IMR-90 (cell line): ENCODE measurements around the gene GDF15. TPM values are rescaled to one million over a fixed set of nuclear protein-coding genes. Genes with fewer than 3 reads are reported as not detected.

Experiments used
- ATAC-seq: fragments of 200-7000 bp; cut with Tn5 transposase; 2 replicates; pipeline ENCODE4 v1.9.1; 2020; ENCODE audit warnings: low read depth, mild to moderate bottlenecking, moderate library complexity
- BruUV-seq: library from RNA; stranded (reverse); fragments of 400-500 nt; replicated peaks from 2 replicates; lab custom pipeline; 2021; lab: Mats Ljungman, UMichigan
- CTCF ChIA-PET: fragments of 300-600 bp; formaldehyde crosslinking; extraction: SDS; loops from one replicate; lab custom pipeline; 2021; ENCODE audit warnings: antibody characterized with exemption; lab: Yijun Ruan, JAX
- POLR2A ChIA-PET: fragments of 300-600 bp; sonication (Branson Sonifier 250); formaldehyde crosslinking; loops from one replicate; lab custom pipeline; 2022; ENCODE audit warnings: antibody characterized with exemption; ENCODE audit not compliant: unreplicated experiment; lab: Charles Lee
- DNase-seq: peaks from one replicate; pipeline ENCODE4 v3.0.0; 2013
- H2AFZ ChIP-seq: replicated peaks from 2 replicates; pipeline ENCODE3; 2013; ENCODE audit warnings: low read length, mild to moderate bottlenecking; ENCODE audit not compliant: poor library complexity
- H2AK5ac ChIP-seq: 2 replicates; pipeline ENCODE4 v1.6.1; 2013; ENCODE audit warnings: low read depth, low read length, inconsistent platforms
- H2AK9ac ChIP-seq: replicated peaks from 2 replicates; pipeline ENCODE3; 2013; ENCODE audit warnings: mild to moderate bottlenecking, low read depth, low read length, moderate library complexity; ENCODE audit not compliant: poor library complexity
- H2BK120ac ChIP-seq: 2 replicates; pipeline ENCODE4 v1.6.1; 2013; ENCODE audit warnings: low read depth, low read length, inconsistent platforms
- H2BK15ac ChIP-seq: 3 replicates; pipeline ENCODE4 v1.6.1; 2013; ENCODE audit warnings: low read depth, low read length, inconsistent platforms
- H2BK20ac ChIP-seq: 2 replicates; pipeline ENCODE4 v1.6.1; 2013; ENCODE audit warnings: low read depth, mild to moderate bottlenecking, inconsistent platforms, low read length, moderate library complexity
- H2BK5ac ChIP-seq: 2 replicates; pipeline ENCODE4 v1.6.1; 2013; ENCODE audit warnings: mild to moderate bottlenecking, low read depth, low read length, inconsistent platforms; ENCODE audit not compliant: poor library complexity, severe bottlenecking
- H3K14ac ChIP-seq: replicated peaks from 2 replicates; pipeline ENCODE4 v1.6.1; 2013; ENCODE audit warnings: low read depth, low read length, inconsistent platforms
- H3K18ac ChIP-seq: 2 replicates; pipeline ENCODE4 v1.6.1; 2013; ENCODE audit warnings: low read depth, low read length, control low read depth
- H3K23ac ChIP-seq: 2 replicates; pipeline ENCODE4 v1.6.1; 2013; ENCODE audit warnings: low read depth, low read length, inconsistent platforms
- H3K27ac ChIP-seq: 2 replicates; pipeline ENCODE4 v1.5.1; 2013; ENCODE audit warnings: mild to moderate bottlenecking, control low read depth, low read length; ENCODE audit not compliant: insufficient read depth
- H3K27me3 ChIP-seq: 2 replicates; pipeline ENCODE4 v1.6.1; 2013; ENCODE audit warnings: low read length; ENCODE audit not compliant: control insufficient read depth, insufficient read depth
- H3K36me3 ChIP-seq: 2 replicates; pipeline ENCODE4 v1.6.1; 2013; ENCODE audit warnings: low read length, mixed read lengths; ENCODE audit not compliant: control insufficient read depth, insufficient read depth
- H3K4ac ChIP-seq: 2 replicates; pipeline ENCODE4 v1.6.1; 2013; ENCODE audit warnings: low read depth, low read length, inconsistent platforms
- H3K4me1 ChIP-seq: 2 replicates; pipeline ENCODE4 v1.6.1; 2013; ENCODE audit warnings: low read length, mixed read lengths; ENCODE audit not compliant: control insufficient read depth, insufficient read depth
- H3K4me2 ChIP-seq: 2 replicates; pipeline ENCODE4 v1.6.1; 2013; ENCODE audit warnings: low read depth, mild to moderate bottlenecking, control low read depth, low read length, moderate library complexity
- H3K4me3 ChIP-seq: 2 replicates; pipeline ENCODE4 v1.5.1; 2013; ENCODE audit warnings: low read depth, mild to moderate bottlenecking, control low read depth, low read length, moderate library complexity; ENCODE audit not compliant: insufficient read depth
- H3K56ac ChIP-seq: 2 replicates; pipeline ENCODE4 v1.6.1; 2013; ENCODE audit warnings: low read length, inconsistent platforms; ENCODE audit not compliant: insufficient read depth; ENCODE audit errors: extremely low read depth
- H3K79me1 ChIP-seq, 2 experiments: 2 replicates each; pipeline ENCODE4 v1.6.1; 2013; ENCODE audit warnings: low read length in 2 of 2, inconsistent platforms in 1 of 2, low read depth in 1 of 2
- H3K9ac ChIP-seq: 2 replicates; pipeline ENCODE4 v1.6.1; 2013; ENCODE audit warnings: low read depth, low read length, control low read depth
- H3K9me1 ChIP-seq: 2 replicates; pipeline ENCODE4 v1.6.1; 2013; ENCODE audit warnings: low read length, inconsistent platforms; ENCODE audit not compliant: insufficient read depth
- H3K9me3 ChIP-seq: 2 replicates; pipeline ENCODE4 v1.6.1; 2013; ENCODE audit warnings: low read length; ENCODE audit not compliant: control insufficient read depth, insufficient read depth
- H4K20me1 ChIP-seq: 2 replicates; pipeline ENCODE4 v1.6.1; 2013; ENCODE audit warnings: low read length, inconsistent platforms; ENCODE audit not compliant: insufficient read depth
- H4K5ac ChIP-seq: 2 replicates; pipeline ENCODE4 v1.6.1; 2013; ENCODE audit warnings: mild to moderate bottlenecking, low read depth, low read length, control low read depth
- H4K8ac ChIP-seq, 2 experiments: 2 replicates each; pipeline ENCODE4 v1.6.1; 2013; ENCODE audit warnings: low read depth in 2 of 2, low read length in 2 of 2, control low read depth in 1 of 2, inconsistent platforms in 1 of 2
- H4K91ac ChIP-seq: 2 replicates; pipeline ENCODE4 v1.6.1; 2013; ENCODE audit warnings: low read depth, low read length, inconsistent platforms; ENCODE audit not compliant: insufficient read depth
- BHLHE40 ChIP-seq: fragments of 150-350 bp; IDR thresholded peaks from 2 replicates; pipeline ENCODE4 v1.6.1; 2016; ENCODE audit warnings: mild to moderate bottlenecking, low read depth, low read length
- RAD21 ChIP-seq: IDR thresholded peaks from 2 replicates; pipeline ENCODE4 v1.6.1; 2012; ENCODE audit warnings: low read length, improper control_type of control experiment
- RFX5 ChIP-seq: IDR thresholded peaks from 2 replicates; pipeline ENCODE4 v1.8.0; 2012; ENCODE audit warnings: low read depth, mild to moderate bottlenecking, low read length, moderate library complexity
- WGBS, 2 experiments: methylation state at CpG; one replicate each; pipeline versions ENCODE4 v1.1.5 to v1.1.7; 2013; ENCODE audit warnings: missing lambda C conversion rate in 2 of 2; ENCODE audit not compliant: insufficient read length in 1 of 2; ENCODE audit errors: extremely low coverage in 2 of 2; 5-methylcytosine and 5-hydroxymethylcytosine counted together
- dilution Hi-C: fragments of 300-500 bp; cut with HindIII; formaldehyde crosslinking; loops from one replicate; pipeline ENCODE4 v1.14.3; 2018; ENCODE audit warnings: low sequenced_read_pairs; ENCODE audit not compliant: unreplicated experiment
- in situ Hi-C: fragments of 300-500 bp; cut with MboI; formaldehyde crosslinking; loops from 3 replicates; pipeline ENCODE4 v1.14.3; 2019; ENCODE audit warnings: low sequenced_read_pairs, inconsistent platforms, mixed read lengths
- intact Hi-C: fragments of 100-400 bp; cut with micrococcal nuclease; formaldehyde crosslinking; loops from 2 replicates; pipeline ENCODE4 v1.10.0; 2022
- polyA plus RNA-seq, 3 experiments: library from polyadenylated mRNA; depleted of rRNA; stranded (reverse); fragments of >200 nt; gene quantifications; 2 replicates each; pipeline ENCODE4 v1.2.3, GENCODE V29; 2012; ENCODE audit warnings: low replicate concordance in 1 of 3
- total RNA-seq: library from RNA; depleted of rRNA; stranded (reverse); fragments of >200 nt; gene quantifications from 2 replicates; pipeline ENCODE4 v1.2.3, GENCODE V29; 2012
- TF ChIP-seq, protein P1 (sequence below): fragments of 150-350 bp; IDR thresholded peaks from 2 replicates; pipeline ENCODE4 v1.6.1; 2017; ENCODE audit warnings: mild to moderate bottlenecking, antibody characterized with exemption, low read length, low read depth

GDF15 gene
- total and polyA plus RNA-seq, 2 of the 4 experiments (the other 2 are of a cell fraction) = 5.6 to 49.8 TPM

DNA sequence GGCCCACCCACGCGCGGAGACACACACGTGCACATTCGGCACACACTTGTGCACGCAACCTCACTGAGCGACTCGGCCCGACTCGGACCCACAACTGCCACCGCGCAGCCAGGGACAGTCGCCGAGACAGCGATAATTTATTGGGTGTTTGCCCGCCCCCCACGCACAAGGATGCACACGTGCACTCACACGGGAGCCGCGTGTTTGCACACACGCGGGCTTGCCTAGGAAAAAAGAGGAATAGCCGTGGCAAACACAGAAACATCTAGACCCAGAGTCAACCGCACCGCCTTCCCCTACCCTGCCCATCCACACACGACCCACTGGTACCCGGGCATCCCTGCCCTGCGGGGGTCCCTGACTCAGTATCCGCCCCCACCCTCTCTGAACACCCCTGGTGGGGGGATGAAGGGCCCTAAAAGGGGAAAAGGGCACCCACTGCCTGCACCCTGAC is 32.1 kb downstream of the GDF15 start:
- Histone ChIP-seq H3K14ac (peak overlapping the region; percentile 79), H2AK9ac (peak overlapping the region; percentile 99), H2BK5ac (peak overlapping the region; percentile 71), H4K91ac (peak overlapping the region; percentile 91), H2AFZ (peak overlapping the region; percentile 97), H3K23ac (peak overlapping the region; percentile 63), H4K5ac (peak overlapping the region; percentile 91), H3K27ac (peak overlapping the region; percentile 90), H3K27me3 (no peaks in the 10 kb centered on the region), H3K9me3 (no peaks in the 10 kb centered on the region), H3K36me3 (no peaks in the 10 kb centered on the region), H3K4me3 (peak overlapping the region; percentile 2; the same call in 1 of the 2 replicates), H3K9ac (peak overlapping the region; percentile 58), H3K79me1 (peaks cover 0 to 42% of the 10 kb centered on the region in 2 experiments; a peak in 3 of 4 replicates), H3K9me1 (peaks cover 16% of the 10 kb centered on the region; the same call in 1 of the 2 replicates), H2BK120ac (peak overlapping the region; percentile 86), H3K4me2 (peak overlapping the region; percentile 59), H4K20me1 (peaks cover 28% of the 10 kb centered on the region), H2AK5ac (peak overlapping the region; percentile 94), H3K18ac (peak overlapping the region; percentile 52), H2BK20ac (peak overlapping the region; percentile 79), H4K8ac (peak overlapping the region; percentile 88 to 100), H2BK15ac (peak overlapping the region; percentile 87; the same call in 1 of the 3 replicates), H3K4me1 (peaks cover 37% of the 10 kb centered on the region), H3K56ac (0 out of 2 replicates have a peak overlapping the region, but pooled peaks have one; percentile 32), H3K4ac (peak overlapping the region; percentile 96)
- CTCF ChIA-PET = interaction anchor here (1.1 kb wide), 1 partner anchor 89 kb away, joined by 3 read pairs; no protein-coding TSS in a partner anchor
- intact Hi-C loops (loop anchor here (5.0 to 10.0 kb wide), 2 partner anchors 141 to 213 kb away; partner anchors contain the start of gene RAB3A), in situ Hi-C loops (loop anchor here (10.0 kb wide), 2 partner anchors 223 to 303 kb away; partner anchors contain the start of gene MPV17L2), dilution Hi-C loops (no loop called here)
- BruUV-seq = no TSS peak
- ATAC-seq = no peak
- POLR2A ChIA-PET = no interaction called here
- no peak for DNase-seq
- WGBS, 2 experiments = 14% methylated on average over 14 of the region's 30 CpGs; no CpG with 5 or more reads in 1 of the 2 experiments
- TF ChIP-seq, protein P1, sequence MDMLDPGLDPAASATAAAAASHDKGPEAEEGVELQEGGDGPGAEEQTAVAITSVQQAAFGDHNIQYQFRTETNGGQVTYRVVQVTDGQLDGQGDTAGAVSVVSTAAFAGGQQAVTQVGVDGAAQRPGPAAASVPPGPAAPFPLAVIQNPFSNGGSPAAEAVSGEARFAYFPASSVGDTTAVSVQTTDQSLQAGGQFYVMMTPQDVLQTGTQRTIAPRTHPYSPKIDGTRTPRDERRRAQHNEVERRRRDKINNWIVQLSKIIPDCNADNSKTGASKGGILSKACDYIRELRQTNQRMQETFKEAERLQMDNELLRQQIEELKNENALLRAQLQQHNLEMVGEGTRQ = peak; percentile 35; the same call in 1 of the 2 replicates
- TF ChIP-seq RFX5 (no peak), BHLHE40 (peak; percentile 81), RAD21 (no peak)
